Kidney (tissue), 14 donors: ENCODE data around the gene TPRN. TPM values are rescaled to one million over a fixed set of nuclear protein-coding genes. Genes with fewer than 3 reads are reported as not detected.

Source experiments
- DNase-seq, 5 donors: peaks; one replicate each; pipeline ENCODE4 v3.0.0-alpha.2; 2013 to 2020
- FAIRE-seq: peaks from 2 replicates; lab custom pipeline; 2012; peaks lifted over from hg19 to GRCh38; lab: Jason Lieb, UNC
- H3K27ac ChIP-seq, 2 donors: one replicate each; pipeline ENCODE4 v1.7.0; 2013; ENCODE audit warnings: low read depth in 2 of 2, low read length in 2 of 2, inconsistent platforms in 1 of 2
- H3K27me3 ChIP-seq: one replicate; pipeline ENCODE4 v1.7.1; 2013; ENCODE audit warnings: low read length, inconsistent platforms; ENCODE audit not compliant: control insufficient read depth, insufficient read depth
- H3K36me3 ChIP-seq, 3 donors: one replicate each; pipeline versions ENCODE4 v1.7.0 to v1.7.1; 2013; ENCODE audit warnings: low read length in 3 of 3, control low read depth in 1 of 3, inconsistent platforms in 1 of 3; ENCODE audit not compliant: insufficient read depth in 3 of 3, control insufficient read depth in 2 of 3
- H3K4me1 ChIP-seq, 3 donors: one replicate each; pipeline versions ENCODE4 v1.7.0 to v1.7.1; 2013; ENCODE audit warnings: low read length in 3 of 3, inconsistent platforms in 1 of 3, low read depth in 1 of 3; ENCODE audit not compliant: control insufficient read depth in 2 of 3, insufficient read depth in 2 of 3
- H3K4me3 ChIP-seq, 3 donors: one replicate each; pipeline versions ENCODE4 v1.7.0 to v1.8.1; 2013; ENCODE audit warnings: low read length in 3 of 3, control low read depth in 1 of 3, inconsistent platforms in 1 of 3
- H3K9ac ChIP-seq, 3 donors: one replicate each; pipeline versions ENCODE4 v1.7.0 to v1.7.1; 2013; ENCODE audit warnings: low read length in 3 of 3, control low read depth in 1 of 3, inconsistent platforms in 1 of 3
- H3K9me3 ChIP-seq, 3 donors: one replicate each; pipeline versions ENCODE4 v1.7.0 to v1.7.1; 2013; ENCODE audit warnings: low read length in 3 of 3, control low read depth in 1 of 3, inconsistent platforms in 1 of 3; ENCODE audit not compliant: control insufficient read depth in 2 of 3, insufficient read depth in 1 of 3
- intact Hi-C: fragments of 100-400 bp; cut with DNase I; formaldehyde crosslinking; loops from one replicate; pipeline ENCODE4 v1.11.1; 2022
- polyA plus RNA-seq: library from polyadenylated mRNA; stranded (reverse); fragments of 350-450 nt; fragmentation: Illumina TruSeq; extraction: RNeasy Lipid Tissue Mini Kit (QIAGEN cat#74804); gene quantifications from one replicate; pipeline ENCODE4 v1.2.3, GENCODE V29; 2014; ENCODE audit warnings: low read depth, low replicate concordance; ENCODE audit not compliant: insufficient read depth
- total RNA-seq: library from RNA; stranded (reverse); fragmentation: NEBNext Ultra II Directional; extraction: Animal tissue kit (Norgen Biotek cat#: 25700); gene quantifications from one replicate; pipeline ENCODE4 v1.2.1, GENCODE V29; 2021
- TF ChIP-seq, protein P1 (sequence below): IDR thresholded peaks from 3 replicates; pipeline ENCODE4 v1.5.1; 2012; ENCODE audit warnings: mild to moderate bottlenecking, moderate library complexity, borderline replicate concordance; ENCODE audit not compliant: insufficient read depth; ENCODE audit errors: extremely low read depth
- donor health status: control.
- donor health status: control.
- donor health status: control.
- donor health status: control.
- donor health status: control.
- donor health status: DM: yes; HTN: yes; CAD: no.
- donor health status: Normal renal cell carcinoma (clear cell type).

The TPRN gene
- total and polyA plus RNA-seq, 2 donors from 2014 or later, result 47.2 to 49.5 TPM

DNA sequence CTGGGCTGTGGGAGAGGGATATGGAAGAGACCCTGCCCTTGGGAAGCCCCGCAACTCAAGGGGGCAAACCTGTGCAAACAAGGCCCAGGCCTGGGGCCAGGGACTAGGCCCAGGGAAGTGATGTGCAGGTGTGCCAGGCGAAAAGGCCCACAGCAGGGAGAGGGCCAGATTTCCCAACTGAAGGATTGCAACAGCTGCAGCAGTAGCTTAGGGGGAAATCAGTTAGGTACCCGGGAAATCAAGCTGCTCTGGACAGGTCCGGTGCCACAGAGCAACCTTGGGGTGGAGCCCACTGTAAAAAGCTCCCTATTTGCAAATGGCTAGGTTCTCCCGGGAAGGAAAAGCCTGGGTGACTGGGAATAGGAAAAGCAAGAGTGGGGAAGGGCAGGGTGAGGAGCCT lies 51.2 kb downstream of the TPRN start:
- Histone ChIP-seq H3K9ac (no peak overlapping the region), H3K9me3 (peaks cover 0 to 6% (median 0%) of the 10 kb centered on the region in 3 donors), H3K36me3 (no peaks in the 10 kb centered on the region), H3K4me1 (no peaks in the 10 kb centered on the region), H3K4me3 (no peak overlapping the region), H3K27me3 (peaks cover 10% of the 10 kb centered on the region), H3K27ac (no peak overlapping the region)
- TF ChIP-seq, protein P1, sequence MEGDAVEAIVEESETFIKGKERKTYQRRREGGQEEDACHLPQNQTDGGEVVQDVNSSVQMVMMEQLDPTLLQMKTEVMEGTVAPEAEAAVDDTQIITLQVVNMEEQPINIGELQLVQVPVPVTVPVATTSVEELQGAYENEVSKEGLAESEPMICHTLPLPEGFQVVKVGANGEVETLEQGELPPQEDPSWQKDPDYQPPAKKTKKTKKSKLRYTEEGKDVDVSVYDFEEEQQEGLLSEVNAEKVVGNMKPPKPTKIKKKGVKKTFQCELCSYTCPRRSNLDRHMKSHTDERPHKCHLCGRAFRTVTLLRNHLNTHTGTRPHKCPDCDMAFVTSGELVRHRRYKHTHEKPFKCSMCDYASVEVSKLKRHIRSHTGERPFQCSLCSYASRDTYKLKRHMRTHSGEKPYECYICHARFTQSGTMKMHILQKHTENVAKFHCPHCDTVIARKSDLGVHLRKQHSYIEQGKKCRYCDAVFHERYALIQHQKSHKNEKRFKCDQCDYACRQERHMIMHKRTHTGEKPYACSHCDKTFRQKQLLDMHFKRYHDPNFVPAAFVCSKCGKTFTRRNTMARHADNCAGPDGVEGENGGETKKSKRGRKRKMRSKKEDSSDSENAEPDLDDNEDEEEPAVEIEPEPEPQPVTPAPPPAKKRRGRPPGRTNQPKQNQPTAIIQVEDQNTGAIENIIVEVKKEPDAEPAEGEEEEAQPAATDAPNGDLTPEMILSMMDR, result no peak
- FAIRE-seq, result no peak
- intact Hi-C loops, result no loop called here
- no peak for DNase-seq

DNA sequence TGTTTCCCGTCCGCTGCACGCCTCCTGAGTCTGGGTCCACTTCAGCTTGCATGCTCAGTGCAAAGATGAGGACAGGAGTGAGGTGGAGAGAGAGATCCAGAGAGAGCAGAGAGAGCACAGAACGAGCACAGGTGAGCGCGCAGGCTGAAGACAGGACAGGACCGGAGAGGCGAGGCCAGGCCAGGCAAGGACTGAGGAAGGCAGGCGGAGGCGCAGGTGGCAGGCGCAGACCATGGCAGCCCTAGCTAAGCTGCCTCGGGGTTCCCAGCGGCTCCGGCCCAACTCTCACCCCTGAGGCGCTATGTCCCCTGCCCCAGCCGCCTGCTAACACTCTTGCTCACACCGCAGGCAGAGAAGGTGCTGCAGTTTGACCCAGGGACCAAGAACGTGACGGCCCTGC lies 51.9 kb downstream of the TPRN start:
- DNase-seq (no peak), FAIRE-seq (no peak)
- TF ChIP-seq, protein P1, result no peak
- intact Hi-C loops, result no loop called here
- Histone ChIP-seq H3K36me3 (no peaks in the 10 kb centered on the region), H3K4me1 (no peaks in the 10 kb centered on the region), H3K9me3 (peaks cover 0 to 6% (median 0%) of the 10 kb centered on the region in 3 donors), H3K27ac (no peak overlapping the region), H3K4me3 (no peak overlapping the region), H3K27me3 (peaks cover 10% of the 10 kb centered on the region), H3K9ac (no peak overlapping the region)

DNA sequence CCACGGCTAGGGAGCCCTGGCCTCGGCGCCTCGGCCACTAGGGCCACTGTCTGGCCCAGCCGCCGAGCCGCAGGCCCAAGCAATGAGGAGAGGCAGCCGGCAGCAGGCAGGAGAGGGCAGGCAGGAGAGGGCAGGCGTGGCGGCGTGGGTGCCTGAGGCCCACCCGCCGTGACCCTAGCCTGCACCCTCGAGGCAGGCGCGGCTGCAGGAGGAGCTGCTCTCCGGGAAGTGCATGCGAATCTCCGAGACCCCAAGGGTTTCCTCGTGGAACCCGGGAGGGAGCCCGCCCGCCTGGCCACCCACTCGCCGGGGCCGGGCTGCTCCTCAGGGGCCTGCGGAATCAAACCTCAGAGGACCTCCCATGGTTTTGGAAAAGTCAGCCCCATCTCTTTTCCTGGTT lies 52.3 kb downstream of the TPRN start:
- FAIRE-seq (no peak), DNase-seq (no peak)
- peaks cover 7% of the 10 kb centered on the region for H3K27me3 ChIP-seq
- no peak overlapping the region for H3K4me3 ChIP-seq
- TF ChIP-seq, protein P1, result no peak
- no peaks in the 10 kb centered on the region for H3K36me3 ChIP-seq
- peaks cover 0 to 4% (median 0%) of the 10 kb centered on the region in 3 donors for H3K9me3 ChIP-seq
- no peak overlapping the region for H3K27ac ChIP-seq
- H3K4me1 ChIP-seq, result no peaks in the 10 kb centered on the region
- H3K9ac ChIP-seq, result no peak overlapping the region
- intact Hi-C loops, result no loop called here

DNA sequence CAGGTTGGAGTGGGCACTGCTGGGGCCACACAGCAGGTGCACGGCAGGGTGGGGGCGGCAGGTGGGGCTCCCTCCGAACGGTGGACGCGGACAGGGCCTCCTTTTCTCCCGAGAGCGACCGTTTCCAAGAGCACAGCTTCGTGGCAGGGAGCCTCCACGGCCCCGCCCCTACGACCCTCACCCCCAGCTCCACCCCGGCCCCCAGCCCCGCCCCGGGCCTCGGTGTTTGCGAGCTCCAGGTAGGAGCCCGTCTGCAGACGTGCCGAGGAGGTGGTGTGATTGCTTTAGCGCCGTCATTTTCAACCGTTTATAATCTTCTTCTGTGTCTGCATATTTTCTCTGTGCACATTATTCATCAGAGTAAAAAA lies 52.8 kb downstream of the TPRN start:
- H3K27ac ChIP-seq, result no peak overlapping the region
- H3K27me3 ChIP-seq, result peaks cover 5% of the 10 kb centered on the region
- no peak overlapping the region for H3K9ac ChIP-seq
- DNase-seq (no peak), FAIRE-seq (no peak)
- H3K4me1 ChIP-seq, result no peaks in the 10 kb centered on the region
- no peak overlapping the region for H3K4me3 ChIP-seq
- TF ChIP-seq, protein P1, result no peak
- no peaks in the 10 kb centered on the region for H3K36me3 ChIP-seq
- intact Hi-C loops, result no loop called here
- no peaks in the 10 kb centered on the region for H3K9me3 ChIP-seq
